Left lung (tissue), 10 donors: ENCODE data around the gene EGFR. TPM values are rescaled to one million over a fixed set of nuclear protein-coding genes. Genes with fewer than 3 reads are reported as not detected.

Experiments
- ATAC-seq: fragments of 200-7000 bp; cut with Tn5 transposase; one replicate; pipeline ENCODE4 v1.9.1; 2020; ENCODE audit warnings: moderate library complexity
- DNase-seq, 4 donors: peaks; one replicate each; pipeline ENCODE4 v3.0.0-alpha.2; 2013 to 2020
- H3K27ac ChIP-seq, 2 donors: fragments of 200-600 bp; sonication (generic) in 1 of 2; one replicate each; pipeline versions ENCODE4 v1.5.0 to v1.8.0; 2020 to 2021
- H3K27me3 ChIP-seq, 2 donors: fragments of 200-600 bp; sonication (generic) in 1 of 2; one replicate each; pipeline versions ENCODE4 v1.5.0 to v1.8.0; 2020 to 2021
- H3K36me3 ChIP-seq, 2 donors: fragments of 200-600 bp; sonication (generic) in 1 of 2; one replicate each; pipeline versions ENCODE4 v1.5.0 to v1.8.0; 2020 to 2021
- H3K4me1 ChIP-seq, 2 donors: fragments of 200-600 bp; one replicate each; pipeline ENCODE4 v1.8.0; 2021
- H3K4me3 ChIP-seq, 2 donors: fragments of 200-600 bp; sonication (generic) in 1 of 2; one replicate each; pipeline versions ENCODE4 v1.5.0 to v1.8.0; 2020 to 2021; ENCODE audit warnings: mild to moderate bottlenecking in 1 of 2
- H3K9me3 ChIP-seq, 2 donors: fragments of 200-600 bp; sonication (generic) in 1 of 2; one replicate each; pipeline versions ENCODE4 v1.5.0 to v1.8.0; 2020 to 2021
- CTCF ChIP-seq, 2 donors: fragments of 200-600 bp; sonication (generic) in 1 of 2; IDR thresholded peaks; one replicate each; pipeline versions ENCODE4 v1.5.0 to v1.8.0; 2021; ENCODE audit warnings: antibody characterized with exemption in 2 of 2
- intact Hi-C, 2 donors: fragments of 100-400 bp; cut with DNase I; formaldehyde crosslinking; loops; one replicate each; pipeline versions ENCODE4 v1.11.2 to v1.14.2; 2022
- polyA plus RNA-seq, 6 donors: library from polyadenylated mRNA; unstranded; fragments of 120-200 nt; gene quantifications; one replicate each; pipeline ENCODE4 v1.2.1, GENCODE V29; 2013; ENCODE audit not compliant: insufficient read length in 6 of 6
- total RNA-seq, 2 donors: library from RNA; stranded (reverse); fragmentation: NEBNext Ultra II Directional; extraction: Animal tissue kit (Norgen Biotek cat#: 25700); gene quantifications; one replicate each; pipeline ENCODE4 v1.2.1, GENCODE V29; 2021
- donor health status: DM: no; HTN: yes; CAD: no.
- donor health status: DM: no; HTN: no; CAD: no.

EGFR gene
- total and polyA plus RNA-seq, 8 donors: 48.7 to 79.3 (median 54.1) TPM

GRCh38 chr7:55019191-55019690 is 424 bp downstream of the EGFR start:
- peak; percentile 8 for ATAC-seq
- peak overlapping the region; percentile 58 to 78 for H3K4me3 ChIP-seq
- H3K36me3 ChIP-seq: no peaks in the 10 kb centered on the region
- intact Hi-C loops: no loop called here
- H3K27ac ChIP-seq: peak overlapping the region; percentile 89 to 90
- H3K27me3 ChIP-seq: peaks cover 0 to 40% of the 10 kb centered on the region in 2 donors
- TF ChIP-seq CTCF (IDR thresholded peaks at IDR 0.05): no peak
- no peaks in the 10 kb centered on the region for H3K9me3 ChIP-seq
- DNase-seq: peak in 3 of 4 donors; percentile 42 to 83 (median 48)
- H3K4me1 ChIP-seq: peaks cover 0 to 26% of the 10 kb centered on the region in 2 donors

GRCh38 chr7:55019691-55020465 is 1.1 kb downstream of the EGFR start:
- ATAC-seq (peak; percentile 19), DNase-seq (peak in 1 of 4 donors; percentile 81)
- H3K27ac ChIP-seq: peak overlapping the region; percentile 89 to 90
- peaks cover 0 to 40% of the 10 kb centered on the region in 2 donors for H3K27me3 ChIP-seq
- H3K9me3 ChIP-seq: no peaks in the 10 kb centered on the region
- peaks cover 2 to 26% of the 10 kb centered on the region in 2 donors for H3K4me1 ChIP-seq
- H3K4me3 ChIP-seq: peak overlapping the region; percentile 58 to 78
- intact Hi-C loops: no loop called here
- no peak for TF ChIP-seq CTCF (IDR thresholded peaks at IDR 0.05)
- H3K36me3 ChIP-seq: no peaks in the 10 kb centered on the region

GRCh38 chr7:55020466-55020871 is 1.7 kb downstream of the EGFR start:
- no peaks in the 10 kb centered on the region for H3K36me3 ChIP-seq
- intact Hi-C loops: no loop called here
- ATAC-seq: peak; percentile 30
- peak in 3 of 4 donors; percentile 59 to 69 (median 60) for DNase-seq
- peaks cover 0 to 40% of the 10 kb centered on the region in 2 donors for H3K27me3 ChIP-seq
- no peaks in the 10 kb centered on the region for H3K9me3 ChIP-seq
- TF ChIP-seq CTCF (IDR thresholded peaks at IDR 0.05): no peak
- peak overlapping the region; percentile 58 to 78 for H3K4me3 ChIP-seq
- H3K4me1 ChIP-seq: peaks cover 6 to 28% of the 10 kb centered on the region in 2 donors
- H3K27ac ChIP-seq: peak overlapping the region; percentile 89 to 90

- DNase-seq (no peak), ATAC-seq (no peak)
- Histone ChIP-seq H3K27ac (peak overlapping the region; percentile 19 to 25), H3K4me1 (peaks cover 6 to 33% of the 10 kb centered on the region in 2 donors), H3K4me3 (peak overlapping the region in 1 of 2 donors; percentile 58), H3K27me3 (peaks cover 0 to 40% of the 10 kb centered on the region in 2 donors), H3K36me3 (no peaks in the 10 kb centered on the region), H3K9me3 (no peaks in the 10 kb centered on the region)
- intact Hi-C loops: no loop called here
- TF ChIP-seq CTCF (IDR thresholded peaks at IDR 0.05): no peak
Measured at GRCh38 chr7:55021053-55021452, 2.2 kb downstream of the EGFR start.
